Activated CD4-positive, alpha-beta T cell treated with anti-CD3 and anti-CD28 coated beads, Interleukin-10, Interleukin-2, amounts not matched to agents 100 ng/mL and 50 ng/mL, durations not matched to agents 16 hours and 8 hours (primary cell): ENCODE results near the gene C12orf56.
"Not testable (repeated sequence)": the region's sequence is repeated elsewhere in the genome, so short reads cannot be mapped to it uniquely, and the experiment has no call there.

Source experiments
- DNase-seq: peaks from one replicate; pipeline ENCODE4 v3.0.0-alpha.2; 2020

Gene C12orf56

DNA sequence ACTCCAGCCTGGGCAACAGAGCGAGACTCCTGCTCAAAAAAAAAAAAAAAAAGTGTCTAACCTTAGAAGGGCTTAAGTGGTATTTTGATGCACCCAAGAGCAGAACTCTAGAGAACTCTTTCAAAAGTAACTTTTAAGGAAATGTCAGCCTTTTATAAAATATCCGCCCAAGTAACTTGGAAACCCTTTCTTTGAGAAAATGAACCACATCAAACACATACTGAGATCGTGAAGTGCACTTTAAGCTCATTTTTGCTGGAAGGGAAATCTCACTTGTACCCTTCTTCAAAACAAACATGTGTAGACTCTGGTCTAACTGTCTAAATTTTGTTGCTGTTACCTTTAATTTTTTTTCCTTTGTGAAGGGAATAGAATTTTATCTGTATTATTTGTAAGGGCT, 5.5 kb downstream of the C12orf56 start:
- no peak for DNase-seq

DNA sequence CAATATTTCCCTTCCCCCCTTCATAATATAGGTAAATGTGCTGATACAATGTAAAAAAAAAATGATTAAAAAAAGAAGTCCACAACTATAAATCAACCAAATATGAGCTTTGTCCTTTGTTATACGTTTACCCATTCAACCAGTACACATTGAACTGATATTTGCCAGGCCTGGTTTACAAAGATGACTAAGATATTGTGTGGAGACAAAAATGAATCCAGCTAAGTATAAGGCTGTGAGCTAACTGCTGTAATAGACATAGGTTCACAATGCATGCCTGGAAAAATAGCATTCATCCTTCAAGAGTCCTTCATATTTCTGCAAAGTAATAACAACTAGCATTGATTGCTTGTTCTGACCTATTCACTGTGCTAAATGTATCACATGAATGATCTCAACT, 6.9 kb downstream of the C12orf56 start:
- no peak for DNase-seq

DNA sequence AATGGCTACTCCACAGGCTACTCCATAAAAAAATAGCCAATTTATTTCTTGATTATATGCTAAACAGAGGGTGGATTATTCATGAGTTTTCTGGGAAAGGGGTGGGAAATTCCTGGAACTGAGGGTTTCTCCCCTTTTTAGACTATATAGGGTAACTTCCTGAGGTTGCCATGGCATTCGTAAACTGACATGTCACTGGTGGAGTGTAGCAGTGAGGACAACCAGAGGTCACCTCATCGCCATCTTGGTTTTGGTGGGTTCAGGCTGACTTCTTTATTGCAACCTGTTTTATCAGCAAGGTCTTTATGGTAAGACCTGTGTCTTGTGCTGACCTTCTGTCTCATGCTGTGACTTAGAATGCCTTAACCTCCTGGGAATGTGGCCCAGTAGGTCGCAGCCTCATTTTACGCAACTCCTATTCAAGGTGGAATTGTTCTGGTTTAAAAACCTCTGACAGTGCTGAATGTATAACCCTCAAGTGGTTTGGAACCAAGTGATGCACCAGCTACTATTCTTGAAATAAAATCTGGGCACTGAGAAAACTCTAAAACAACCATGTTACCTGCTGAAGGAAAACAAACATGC, 27.7 kb downstream of the C12orf56 start:
- no peak for DNase-seq

DNA sequence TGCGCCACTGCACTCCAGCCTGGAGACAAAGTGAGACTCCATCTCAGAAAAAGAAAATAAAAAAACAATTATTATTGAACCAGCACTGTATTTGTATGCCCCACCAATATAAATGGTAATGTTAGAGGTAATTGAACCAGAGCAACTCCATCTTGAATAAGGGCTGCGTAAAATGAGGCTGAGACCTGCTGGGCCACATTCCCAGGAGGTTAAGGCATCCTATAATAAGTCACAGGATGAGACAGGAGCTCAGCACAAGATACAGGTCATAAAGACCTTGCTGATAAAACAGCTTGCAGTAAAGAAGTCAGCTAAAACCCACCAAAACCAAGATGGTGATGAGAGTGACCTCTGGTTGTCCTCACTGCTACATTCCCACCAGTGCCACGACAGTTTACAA, 29.4 kb downstream of the C12orf56 start:
- not testable (repeated sequence) for DNase-seq

DNA sequence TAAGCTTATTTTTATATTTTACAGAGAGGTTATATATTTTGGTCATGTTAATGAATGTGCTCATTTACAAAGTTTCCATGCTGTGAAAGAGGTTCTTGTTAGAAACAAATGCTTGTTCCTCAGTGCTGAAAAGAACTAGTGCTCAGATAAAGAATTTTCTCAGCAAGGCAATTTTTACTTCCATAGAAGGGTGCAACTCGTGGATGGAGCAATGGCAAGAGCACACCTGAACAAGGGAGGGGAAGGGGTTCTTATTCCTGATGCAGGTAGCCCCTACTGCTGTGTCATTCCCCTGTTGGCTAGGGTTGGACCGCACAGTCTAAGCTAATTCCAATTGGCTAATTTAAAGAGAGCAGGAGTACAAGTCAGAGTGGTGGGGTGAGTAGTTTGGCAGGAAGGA, 34.3 kb downstream of the C12orf56 start:
- DNase-seq = not testable (repeated sequence)

DNA sequence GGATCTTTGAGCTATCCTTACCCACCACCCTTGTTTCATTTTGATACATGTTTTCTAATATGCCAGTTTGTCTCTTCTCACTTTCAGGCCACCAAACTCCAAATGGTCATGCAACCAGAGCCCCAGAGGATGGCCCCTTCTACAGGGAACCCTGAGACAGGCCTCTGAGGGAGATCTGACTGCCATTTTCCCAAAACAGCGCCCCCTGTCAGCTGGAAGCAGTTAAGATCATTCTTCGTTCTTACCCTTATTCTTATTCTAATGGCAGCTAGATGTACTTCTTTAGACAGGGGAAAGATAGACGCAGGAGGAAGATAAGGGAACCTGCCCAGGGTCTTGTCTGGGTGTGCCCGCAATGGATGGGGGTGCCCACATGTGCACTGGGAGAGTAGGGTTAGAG, 38.4 kb downstream of the C12orf56 start:
- DNase-seq = no peak

DNA sequence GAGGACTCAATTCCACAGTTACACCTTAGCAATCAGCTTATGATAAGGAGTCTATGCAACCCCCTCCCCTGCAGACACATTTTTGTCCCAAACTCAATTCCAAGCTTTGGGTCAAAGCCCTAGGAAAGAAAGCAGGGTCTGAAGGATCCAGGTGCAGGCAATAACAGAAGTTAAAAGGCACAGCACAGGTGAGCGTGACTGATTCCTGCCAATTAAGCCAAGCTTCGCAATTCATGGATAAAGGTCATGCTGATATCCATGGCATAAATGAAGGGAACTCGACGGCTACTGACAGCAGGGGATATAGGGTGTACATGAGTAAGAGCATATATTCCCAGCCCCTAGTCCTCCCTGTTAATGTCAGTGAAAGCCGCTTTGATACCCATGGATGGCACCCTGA, 39.3 kb downstream of the C12orf56 start:
- DNase-seq = no peak

DNA sequence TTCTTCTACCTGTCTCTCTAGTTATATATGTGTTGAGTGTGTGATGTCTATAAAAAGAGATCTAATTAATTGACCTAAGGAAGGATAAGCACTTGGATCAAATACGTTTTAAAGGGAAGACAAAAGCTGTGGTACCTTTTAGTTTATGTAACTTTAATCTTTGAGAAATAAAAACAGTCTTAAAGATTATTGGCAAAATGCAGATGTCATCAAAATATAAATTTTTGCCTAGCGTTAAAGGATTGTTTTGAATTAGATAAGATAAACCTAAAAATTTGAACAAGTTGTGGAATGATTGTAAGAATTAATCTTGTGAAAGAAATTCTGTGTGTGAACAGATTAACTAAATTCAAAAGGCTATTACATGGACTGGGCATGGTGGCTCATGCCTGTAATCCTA, 42.9 kb downstream of the C12orf56 start:
- no peak for DNase-seq

DNA sequence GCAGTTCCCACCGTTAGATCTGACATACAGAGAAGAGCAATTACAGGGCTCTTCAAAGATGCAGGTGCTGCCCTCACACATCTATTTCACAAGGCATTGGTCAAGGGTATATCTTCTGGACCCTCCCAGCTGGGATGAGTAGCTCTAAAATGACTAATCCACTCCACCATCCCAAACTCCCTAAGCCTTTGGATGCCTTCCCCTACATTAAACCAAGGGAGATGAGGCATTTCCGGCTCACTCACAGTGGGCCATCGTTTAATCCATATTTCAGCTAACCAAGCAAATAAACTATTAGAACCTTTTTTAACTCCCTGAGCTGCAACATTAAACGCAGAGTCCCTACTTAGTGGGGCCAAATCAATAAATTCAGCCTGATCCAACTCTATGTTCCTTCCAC, 45.9 kb downstream of the C12orf56 start:
- DNase-seq = not testable (repeated sequence)

DNA sequence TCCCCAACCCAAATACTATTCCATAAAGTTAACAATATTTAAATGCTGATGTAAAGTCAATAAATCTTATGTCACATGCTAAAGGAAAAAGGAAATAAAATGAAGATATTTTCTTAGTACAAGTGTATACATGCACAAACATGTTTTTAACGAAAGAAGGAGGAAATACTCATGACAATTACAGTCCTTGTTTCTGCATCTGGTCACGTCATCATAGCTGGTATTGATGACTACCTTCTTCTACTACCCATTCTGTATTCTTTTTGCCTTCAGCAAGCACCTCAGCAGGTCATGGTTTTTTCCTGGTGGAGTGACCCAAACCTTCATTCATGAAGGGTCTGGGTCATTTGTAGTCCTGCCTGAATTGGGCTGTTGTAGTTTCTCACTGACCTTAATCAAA, 50.0 kb downstream of the C12orf56 start:
- not testable (repeated sequence) for DNase-seq

DNA sequence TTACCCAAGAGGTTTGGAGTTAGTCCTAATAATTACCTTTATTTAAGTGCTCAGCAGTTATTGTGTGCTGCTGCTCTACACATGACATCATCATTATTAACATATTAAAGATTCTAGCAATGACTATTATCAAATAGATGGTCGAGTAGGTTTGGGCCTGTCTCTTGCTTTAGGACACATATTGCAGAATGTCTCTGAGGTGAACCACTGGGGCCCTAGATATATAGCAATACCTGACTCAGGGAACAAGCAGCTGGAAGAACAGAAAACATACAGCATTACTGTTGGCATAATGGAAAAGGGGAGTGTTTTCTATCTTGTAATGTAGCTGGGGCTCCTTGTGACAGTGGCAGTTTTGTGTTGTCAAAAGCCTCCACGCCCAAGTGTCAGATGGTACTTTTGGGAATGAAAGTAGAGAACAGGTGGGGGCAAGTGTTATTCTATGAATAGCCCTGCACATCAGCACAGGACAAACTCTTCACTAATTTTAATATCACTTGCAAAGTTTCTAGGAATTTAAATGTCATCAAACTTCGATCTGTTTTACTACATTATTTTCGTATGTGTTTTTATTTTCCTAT, 54.6 kb downstream of the C12orf56 start:
- DNase-seq = no peak

DNA sequence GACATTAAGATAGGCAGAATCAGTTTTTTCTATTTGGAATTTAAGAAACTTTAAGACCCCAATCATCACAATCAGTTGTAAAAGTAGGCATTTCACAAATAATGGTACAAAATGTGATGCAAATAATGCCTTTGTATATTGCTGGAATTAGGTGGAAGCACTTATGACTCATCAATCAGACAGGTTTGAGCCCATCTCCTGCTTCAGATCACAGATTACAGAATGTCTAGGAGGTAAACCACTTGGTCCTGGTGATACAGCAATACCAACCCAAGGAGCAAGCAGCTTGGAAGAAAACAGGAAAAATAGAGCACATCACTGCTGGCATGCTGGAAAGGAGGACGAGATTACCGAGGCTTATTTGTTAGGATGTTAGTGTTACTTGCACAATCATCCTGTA, 57.6 kb downstream of the C12orf56 start:
- DNase-seq = no peak

DNA sequence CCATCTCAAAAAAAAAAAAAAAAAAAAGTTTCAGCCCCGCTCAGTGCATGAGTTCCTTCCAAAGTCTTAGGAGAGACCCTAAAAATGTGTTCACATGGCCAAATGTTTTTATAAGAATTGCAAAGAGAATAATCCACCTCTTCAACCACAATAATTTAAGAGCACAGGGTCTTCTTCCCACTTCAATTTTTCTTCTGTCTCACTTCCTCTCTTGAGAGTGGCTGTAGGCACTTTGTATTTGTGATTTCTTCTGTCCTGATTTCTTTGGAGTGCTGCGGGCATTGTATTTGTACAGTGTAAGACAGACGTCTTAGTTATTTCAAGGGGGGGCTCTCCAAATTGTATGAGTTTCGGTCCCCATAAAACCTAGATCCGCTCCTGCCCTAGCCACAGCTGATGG, 58.3 kb downstream of the C12orf56 start:
- DNase-seq = no peak

DNA sequence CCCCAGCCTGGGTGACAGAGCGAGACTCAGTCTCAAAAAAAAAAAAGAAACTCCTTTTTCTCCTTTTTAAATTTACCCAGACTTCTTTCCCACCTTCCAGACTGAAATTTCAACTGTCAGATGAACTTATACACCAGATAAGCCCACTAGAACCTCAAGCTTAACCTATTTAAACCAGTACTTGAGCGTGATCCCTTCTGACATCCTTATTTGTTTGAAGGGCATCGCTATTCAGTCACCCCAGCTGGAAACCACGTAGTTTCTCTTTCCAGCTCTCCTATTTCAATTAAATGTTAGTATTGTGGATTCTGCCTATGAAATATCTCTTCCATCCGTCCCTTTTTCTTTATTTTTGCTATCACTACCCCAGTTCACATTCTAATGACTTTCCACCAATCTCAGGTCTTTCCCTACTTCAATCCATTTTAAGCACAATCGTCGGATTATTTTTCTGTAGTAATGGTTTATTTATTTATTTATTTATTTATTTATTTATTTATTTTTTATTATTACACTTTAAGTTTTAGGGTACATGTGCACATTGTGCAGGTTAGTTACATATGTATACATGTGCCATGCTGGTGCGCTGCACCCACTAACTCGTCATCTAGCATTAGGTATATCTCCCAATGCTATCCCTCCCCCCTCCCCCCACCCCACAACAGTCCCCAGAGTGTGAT, 61.4 kb downstream of the C12orf56 start:
- not testable (repeated sequence) for DNase-seq

DNA sequence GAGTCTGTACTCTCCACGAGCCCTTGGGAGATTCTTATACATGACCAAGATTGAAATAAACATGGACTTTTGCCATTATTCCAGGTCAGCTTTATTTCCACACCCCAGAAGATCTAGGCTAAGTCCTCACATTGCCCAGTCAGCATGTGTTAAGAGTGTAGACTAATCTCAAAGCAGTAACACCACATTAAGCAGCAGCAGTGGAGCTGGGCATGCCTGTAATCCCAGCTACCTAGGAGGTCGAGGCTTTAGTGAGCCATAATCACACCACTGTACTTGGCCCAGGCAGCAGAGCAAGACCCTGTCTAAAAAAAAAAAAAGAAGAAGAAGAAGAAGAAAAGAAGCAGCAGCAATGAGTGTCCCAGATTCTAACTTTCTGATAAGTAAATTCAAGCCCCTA, 65.5 kb downstream of the C12orf56 start:
- DNase-seq = no peak

DNA sequence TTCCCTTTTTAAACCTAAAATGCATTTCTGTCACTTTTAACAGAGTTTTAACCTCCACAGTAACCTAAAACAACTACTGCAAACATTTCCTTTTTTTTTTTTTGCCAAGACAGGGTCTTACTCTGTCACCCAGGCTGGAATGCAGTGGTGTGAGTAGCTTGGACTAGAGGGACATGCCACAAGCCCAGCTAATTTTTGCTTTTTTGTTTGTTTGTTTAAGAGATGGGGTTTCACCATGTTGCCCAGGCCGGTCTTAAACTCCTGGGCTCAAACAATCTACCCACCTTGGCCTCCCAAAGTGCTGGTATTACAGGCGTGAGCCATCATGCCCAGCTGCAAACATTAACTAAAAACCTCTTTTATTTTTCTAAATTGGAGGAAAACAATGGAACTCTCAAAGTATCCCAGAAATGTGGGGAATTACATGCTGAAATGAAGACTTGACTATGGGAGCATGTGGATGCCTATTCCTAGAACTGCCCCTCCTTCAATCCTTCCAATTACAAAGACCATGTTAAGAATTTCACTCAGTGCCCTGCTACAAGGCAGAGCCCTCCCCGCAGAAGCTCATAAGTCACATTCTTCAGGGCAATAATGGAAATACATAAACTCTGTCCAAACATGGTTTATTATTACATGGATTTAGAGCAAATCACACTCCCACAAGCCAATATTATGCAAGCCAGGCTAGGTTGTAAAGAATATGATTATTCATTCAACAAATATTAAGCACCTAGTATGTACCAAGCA, 66.9 kb downstream of the C12orf56 start:
- no peak for DNase-seq

DNA sequence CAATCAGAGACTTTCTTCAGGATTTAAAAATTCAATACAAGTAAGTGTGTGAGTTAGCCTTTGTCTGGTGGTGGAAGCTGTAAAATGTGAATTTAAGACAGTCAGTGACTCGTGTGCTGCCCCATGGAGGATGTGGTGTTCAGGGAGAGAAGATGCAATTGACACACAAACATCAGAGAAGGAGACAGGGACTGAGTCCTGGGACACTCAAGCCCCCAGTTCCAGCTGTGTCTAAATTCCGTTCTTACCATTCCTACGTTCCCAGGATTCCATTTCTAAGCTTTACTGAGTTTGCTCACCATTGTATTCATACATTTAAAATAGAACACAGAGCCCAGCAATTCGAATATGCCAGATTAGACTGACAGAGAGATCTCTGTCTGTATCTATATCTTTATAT, 67.6 kb downstream of the C12orf56 start:
- no peak for DNase-seq

DNA sequence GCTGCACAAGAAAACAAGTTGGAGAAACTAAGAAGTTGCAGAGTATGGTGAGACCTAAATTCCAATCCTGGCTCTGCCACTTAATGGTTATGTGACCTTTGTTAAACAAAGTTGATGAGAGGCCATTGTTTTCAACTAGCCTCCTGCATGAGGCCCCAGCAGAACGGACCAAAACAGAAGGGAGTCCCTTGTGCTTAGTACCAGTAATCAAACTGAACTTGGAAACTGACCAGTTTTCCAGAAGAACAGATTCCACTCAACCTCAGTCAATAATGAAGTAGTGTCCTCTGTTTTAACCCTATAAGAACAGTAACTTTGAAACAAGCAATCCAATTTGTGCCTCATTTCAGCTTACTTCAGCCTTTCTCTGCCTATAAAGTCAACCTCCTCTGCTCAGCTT, 69.9 kb downstream of the C12orf56 start:
- no peak for DNase-seq

DNA sequence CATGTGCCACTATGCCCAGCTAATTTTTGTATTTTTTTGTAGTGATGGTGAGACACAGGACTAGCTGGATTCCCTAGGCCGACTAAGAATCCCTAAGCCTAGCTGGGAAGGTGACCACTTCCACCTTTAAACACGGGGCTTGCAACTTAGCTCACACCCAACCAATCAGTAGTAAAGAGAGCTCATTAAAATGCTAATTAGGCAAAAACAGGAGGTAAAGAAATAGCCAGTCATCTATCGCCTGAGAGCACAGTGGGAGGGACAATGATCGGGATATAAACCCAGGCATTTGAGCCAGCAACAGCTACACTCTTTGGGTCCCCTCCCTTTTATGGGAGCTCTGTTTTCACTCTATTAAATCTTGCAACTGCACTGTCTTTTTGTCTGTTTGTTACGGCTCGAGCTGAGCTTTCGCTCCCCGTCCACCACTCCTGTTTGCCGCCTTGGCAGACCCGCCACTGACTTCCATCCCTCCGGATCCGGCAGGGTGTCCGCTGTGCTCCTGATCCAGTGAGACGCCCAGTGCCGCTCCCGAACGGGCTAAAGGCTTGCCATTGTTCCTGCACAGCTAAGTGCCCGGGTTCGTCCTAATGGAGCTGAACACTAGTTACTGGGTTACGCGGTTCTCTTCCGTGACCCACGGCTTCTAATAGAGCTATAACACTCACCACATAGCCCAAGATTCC, 70.9 kb downstream of the C12orf56 start:
- not testable (repeated sequence) for DNase-seq

DNA sequence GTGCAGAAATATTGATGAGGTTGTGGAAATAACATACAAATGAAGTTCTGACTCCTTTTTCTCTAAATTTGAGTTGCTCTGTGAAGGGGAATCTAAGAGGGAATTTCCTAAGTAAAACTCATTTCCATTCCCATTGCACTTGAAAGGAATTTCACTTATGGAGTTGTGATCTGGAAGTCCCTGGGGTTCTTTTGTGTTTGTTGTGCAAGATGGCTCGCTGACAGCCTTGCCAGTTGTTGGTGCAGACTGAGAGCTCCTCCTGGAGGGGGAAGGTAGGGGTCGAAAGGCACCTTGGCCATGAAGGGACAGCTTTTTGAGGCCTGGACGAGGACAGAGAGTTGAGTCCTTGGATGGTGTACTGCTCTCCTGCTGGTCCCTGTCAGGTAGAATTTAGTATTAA, 72.0 kb downstream of the C12orf56 start:
- DNase-seq = no peak

DNA sequence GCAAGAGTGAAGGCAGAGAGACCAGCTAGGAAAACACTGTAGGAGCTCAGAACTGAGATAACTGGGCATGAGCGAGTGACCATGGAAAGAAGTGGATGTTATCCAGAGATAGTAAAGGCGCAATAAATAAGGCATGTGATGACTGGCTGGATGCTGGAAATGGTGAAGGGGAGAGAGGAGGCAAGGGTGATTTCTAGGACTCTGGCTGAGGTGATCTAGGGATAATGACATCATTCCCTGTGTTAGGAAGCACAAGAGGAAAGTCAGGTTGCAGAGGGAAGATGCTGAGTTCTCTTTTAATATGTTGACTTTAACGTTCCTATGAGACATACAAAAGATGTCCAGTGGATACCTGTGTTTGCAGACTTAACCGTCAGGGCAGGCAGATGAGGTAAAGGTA, 78.7 kb downstream of the C12orf56 start:
- no peak for DNase-seq

DNA sequence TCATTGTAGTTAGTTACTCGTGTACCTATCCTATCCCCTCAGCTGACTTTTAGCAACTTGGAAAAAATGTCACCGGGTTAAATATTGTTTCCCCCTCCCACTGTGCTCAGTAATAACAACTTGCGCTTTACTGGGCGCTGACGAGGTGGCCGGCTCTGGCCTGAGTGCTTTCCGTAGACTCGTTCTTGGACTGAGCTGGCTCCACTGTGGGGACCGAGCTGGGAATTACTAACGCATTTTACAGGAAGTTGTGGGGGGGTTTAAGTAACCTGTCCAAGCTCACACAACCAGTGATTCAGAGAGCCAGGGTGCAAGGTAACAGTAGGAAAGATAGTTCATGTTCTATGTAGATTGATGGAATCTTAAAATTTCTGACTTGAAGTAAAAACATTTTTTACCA, 86.0 kb downstream of the C12orf56 start:
- no peak for DNase-seq

DNA sequence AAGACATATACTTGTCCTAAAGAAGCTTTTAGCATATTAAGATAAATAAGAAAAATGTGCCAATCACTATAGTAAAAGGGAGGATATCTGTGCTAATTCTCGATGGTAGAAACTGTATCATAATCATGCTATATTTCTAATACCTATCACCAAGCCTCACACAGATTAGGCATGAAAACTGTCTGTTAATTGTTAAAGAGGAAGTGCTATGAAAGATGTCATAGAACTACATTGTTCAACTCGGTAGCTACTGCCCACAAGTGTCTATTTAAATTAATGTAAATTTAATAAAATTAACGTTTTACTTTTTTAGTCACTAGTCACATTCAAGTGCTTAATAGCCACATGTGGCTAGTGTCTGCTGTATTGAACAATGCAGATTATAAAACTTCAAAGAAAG, 90.9 kb downstream of the C12orf56 start:
- DNase-seq = no peak
